IPS DF 4.7 (cell line): ENCODE measurements around the gene TSTD1.
"Not testable (repeated sequence)": the region's sequence is repeated elsewhere in the genome, so short reads cannot be mapped to it uniquely, and the experiment has no call there.

Source experiments
- DNase-seq: peaks from one replicate; pipeline ENCODE4 v3.0.0-alpha.2; 2013; ENCODE audit warnings: low spot score; ENCODE audit errors: extremely low read depth

Gene TSTD1

DNA sequence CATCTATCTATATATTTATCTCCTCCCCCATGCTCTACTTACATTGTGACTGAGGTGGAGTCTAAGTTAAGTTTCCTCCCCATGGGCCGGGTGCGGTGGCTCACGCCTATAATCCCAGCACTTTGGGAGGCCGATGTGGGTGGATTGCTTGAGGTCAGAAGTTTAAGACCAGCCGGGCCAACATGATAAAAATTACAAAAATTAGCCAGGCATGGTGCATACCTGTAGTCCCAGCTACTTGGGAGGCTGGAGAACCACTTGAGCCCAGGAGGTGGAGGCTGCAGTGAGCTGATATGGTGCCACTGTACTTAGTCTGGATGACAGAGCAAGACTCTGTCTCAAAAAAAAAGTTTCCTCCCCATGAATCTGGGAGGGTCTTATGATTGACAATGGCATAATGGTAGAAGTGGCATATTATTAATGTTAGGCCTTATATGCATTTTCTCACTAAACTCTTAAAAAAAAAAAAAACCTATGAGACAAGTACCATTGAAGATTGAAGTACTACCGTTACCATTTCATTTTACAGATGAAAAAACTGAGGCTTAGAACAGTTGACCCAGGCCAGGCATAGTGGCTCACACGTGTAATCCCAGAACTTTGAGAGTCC lies 29.1 kb downstream of the TSTD1 start:
- DNase-seq: no peak

DNA sequence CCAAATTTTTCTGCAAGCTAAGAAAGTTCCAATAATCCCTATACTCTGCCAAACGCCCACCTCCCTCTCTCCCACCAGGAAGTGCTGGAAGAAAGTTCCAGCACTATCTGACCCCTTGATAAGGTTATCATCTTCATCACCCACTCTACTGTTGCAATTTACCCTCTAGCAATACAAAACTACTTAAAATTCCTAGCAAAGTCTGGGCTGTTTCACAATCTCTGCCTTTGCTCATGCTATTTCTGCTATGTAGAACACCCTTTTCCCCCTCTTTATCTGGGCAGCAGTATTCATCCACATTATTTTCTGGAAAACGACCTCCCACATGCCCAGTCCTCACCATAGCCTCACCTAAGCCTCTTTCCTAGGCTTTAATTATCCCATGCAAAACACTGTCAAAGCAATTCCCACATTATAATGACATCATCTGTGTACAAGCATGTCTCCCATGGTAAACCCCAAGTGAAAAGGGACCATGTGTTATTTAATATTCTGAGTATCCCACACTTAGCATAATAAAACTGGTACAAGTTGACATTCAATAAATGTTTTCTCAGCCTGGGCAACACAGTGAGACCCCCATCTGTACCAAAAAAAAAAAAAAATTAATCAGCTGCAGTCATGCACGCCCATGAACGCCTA lies 29.8 kb downstream of the TSTD1 start:
- no peak for DNase-seq

DNA sequence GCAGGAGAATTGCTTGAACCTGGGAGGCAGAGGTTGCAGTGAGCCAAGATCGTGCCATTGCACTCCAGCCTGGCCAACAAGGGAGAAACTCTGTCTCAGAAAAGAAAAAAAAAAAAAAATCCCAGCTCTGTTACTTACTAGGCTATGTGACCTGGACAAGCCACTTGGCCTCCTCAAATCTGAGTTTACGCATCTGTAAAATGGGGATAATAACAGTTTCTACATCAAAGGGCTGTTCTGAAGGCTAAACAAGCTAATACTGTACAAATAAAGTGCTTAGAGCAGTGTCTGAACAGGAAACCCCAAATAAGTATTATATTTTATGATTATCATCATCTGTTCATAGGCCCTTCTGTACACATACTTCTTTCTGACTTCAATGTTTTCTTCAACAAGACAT lies 31.4 kb downstream of the TSTD1 start:
- DNase-seq: no peak

DNA sequence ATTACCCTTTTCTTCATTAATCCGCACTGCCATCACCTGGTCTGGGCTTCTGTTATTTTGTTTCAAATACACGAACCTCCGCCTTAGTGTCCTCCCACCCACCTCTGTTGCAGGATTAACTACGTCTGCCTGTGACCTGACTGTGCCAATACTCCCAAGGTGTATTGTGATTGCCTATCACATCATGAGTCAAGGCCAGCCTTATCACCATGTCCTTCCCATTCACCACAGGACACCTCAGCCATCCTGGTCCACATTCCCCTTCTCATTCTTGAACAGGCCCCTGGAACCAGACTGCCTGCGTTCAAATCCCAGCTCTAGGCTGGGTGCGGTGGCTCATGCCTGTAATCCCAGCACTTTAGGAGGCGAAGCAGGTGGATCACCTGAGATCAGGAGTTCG lies 32.2 kb downstream of the TSTD1 start:
- no peak for DNase-seq

DNA sequence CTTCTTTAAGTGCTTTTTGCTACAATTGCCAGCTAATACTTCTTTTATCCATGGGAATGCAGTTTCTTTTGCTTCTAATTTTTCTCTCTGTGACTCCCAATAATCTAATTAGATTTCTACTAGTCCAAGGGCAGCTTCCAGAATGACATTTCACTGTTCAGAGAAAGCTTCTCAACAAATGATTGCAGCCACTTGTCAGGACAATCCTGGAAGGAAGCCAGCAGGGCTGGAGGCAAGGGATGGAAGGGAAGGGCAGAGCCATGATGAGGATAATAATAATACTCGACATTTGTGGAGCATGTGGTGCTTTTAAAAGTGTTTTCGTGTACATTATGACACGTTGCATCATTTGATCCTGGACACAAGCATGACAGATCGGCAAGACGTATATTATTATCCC lies 37.2 kb downstream of the TSTD1 start:
- no peak for DNase-seq

DNA sequence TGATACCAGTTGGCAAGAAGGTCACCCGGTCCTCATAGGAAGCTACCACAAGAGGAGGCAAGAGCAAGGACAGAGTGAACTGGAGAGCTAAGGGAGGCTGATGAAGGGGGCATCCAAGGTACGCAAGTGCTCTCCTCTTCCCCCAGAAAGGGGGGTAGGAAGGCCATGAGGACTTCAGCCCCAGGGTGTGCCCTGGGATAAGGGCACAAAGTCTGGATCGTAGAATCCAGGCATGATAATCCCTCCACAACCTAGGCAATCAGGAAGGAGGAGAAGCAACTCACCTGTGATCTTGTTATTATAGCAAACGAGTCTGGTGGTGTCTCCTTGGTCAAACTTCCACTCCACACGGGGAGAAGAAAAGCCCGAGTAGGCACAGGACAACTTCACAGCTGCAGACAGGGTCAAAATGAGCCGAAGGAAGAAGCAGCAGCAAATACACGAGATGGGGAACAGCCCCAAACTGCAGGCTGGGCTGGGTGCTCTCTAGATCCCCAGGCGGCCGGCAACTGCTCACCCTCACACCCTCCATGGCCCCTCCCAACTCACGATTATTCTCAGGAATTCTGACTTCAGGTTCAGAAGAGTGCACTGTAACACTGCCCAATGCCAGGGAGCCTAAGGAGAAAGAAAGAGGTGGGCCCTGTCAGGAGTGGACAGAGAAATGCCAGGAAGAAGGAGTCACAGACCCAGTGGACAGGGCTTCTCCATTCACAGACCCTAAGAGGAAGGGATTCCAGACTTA lies 37.9 kb downstream of the TSTD1 start:
- DNase-seq: no peak

DNA sequence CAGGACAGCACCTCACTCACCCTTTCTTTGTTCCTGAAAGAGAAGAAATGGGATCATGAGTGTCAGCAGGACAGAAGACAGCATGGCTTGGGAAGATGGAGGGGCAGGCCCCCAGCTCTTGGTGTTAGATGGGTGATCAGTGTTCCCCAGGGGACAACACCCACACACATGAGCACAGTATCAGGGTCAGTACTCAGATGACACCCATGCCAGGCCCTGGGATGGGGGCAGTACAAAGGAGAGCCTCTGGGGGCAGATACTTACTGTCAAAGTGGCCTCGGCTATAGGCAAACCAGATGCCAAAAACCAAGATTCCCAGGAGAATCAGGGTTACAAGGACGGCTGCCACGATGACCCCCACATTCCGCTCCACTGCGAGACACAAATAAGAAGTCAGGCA lies 39.4 kb downstream of the TSTD1 start:
- no peak for DNase-seq

DNA sequence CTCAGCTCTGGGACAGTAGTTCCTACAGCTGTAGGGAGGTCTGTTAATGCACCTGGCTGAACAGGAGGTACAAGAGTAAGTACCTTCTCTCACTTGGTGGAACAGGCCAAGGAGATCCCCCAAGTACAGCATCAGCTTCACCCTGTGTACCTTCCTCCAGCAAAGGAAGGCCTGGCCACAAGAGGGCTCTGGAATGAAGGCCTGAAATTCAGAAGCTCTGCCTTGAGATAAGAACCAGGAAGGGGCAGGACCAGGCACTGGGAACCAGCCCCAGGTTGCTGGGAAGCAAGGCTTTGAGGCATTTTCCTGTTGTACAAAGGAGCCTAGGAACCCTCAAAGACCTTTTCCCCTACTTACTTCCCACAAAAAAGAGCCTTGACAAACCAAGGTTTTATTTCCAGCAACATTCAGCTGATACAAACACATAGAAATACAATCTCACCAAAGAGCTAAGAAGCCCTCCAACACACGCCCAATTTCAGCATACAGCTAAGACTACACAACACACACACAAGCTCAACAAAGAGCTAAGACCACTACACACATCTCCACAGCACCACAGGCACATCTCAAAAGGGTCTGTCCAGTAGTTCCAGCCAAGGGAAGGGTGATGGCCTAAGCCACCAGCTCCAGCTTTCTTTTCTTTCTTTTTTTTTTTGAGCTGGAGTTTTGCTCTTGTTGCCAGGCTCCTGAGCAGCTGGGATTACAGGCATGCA lies 41.3 kb downstream of the TSTD1 start:
- DNase-seq: no peak

DNA sequence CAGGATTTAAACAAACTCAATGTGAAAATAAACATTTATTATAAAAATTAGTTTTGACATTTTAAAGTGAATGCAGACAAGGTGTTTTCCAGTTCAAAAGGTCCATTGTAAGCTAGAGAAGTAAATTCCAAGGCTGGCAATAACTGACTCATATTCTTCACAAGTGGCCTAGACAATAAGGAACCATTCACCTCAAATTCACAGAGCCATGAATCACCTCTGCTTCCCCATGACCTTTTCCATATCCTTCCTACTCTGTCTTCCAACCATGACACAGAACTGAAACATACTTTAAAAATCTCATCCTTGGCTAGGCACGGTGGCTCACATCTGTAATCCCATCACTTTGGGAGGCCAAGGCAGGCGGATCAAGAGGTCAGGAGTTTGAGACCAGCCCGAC lies 42.6 kb downstream of the TSTD1 start:
- DNase-seq: no peak

DNA sequence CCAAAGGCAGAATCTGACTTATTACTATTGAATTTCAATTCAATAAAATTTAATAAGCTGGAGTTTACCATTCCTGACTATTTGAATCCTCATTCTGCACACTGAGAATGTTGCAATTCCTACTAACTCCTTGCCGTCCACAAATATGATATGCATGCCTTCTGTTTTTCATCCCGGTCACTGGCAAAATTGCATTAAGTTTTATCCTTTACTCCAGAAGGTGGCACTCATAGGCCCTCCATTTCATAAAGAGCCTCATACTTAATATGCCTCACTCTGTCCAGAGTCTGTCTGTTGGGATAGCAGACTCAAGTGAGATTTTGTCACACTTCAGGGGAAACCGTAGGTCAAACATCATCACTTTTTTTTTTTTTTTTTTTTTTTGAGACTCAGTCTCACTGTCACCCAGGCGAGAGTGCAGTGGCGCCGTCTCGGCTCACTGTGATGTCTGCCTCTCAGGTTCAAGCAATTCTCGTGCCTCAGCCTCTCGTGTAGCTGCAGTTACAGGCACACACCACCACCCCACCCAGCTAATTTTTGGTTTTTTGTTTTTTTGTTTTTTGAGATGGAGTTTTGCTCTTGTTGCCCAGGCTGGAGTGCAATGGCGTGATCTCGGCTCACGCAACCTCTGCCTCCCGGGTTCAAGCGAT lies 45.1 kb downstream of the TSTD1 start:
- DNase-seq: no peak

DNA sequence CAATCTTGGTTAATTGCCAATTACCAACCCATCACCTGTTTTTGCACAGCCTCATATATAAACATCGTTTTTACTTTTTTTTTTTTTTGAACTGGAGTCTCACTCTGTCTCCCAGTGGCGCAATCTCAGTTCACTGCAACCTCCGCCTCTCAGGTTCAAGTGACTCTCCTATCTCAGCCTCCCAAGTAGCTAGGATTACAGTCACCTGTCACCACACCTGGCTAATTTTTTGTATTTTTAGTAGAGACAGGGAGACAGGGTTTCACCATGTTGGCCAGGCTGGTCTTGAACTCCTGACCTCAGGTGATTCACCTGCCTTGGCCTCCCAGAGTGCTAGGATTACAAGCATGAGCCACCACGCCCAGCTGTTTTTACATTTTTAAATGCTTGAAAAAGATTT lies 46.7 kb downstream of the TSTD1 start:
- not testable (repeated sequence) for DNase-seq
